T47D (cell line): ENCODE results near the gene CFHR4.
"Not testable (repeated sequence)": the region's sequence is repeated elsewhere in the genome, so short reads cannot be mapped to it uniquely, and the experiment has no call there.

Source experiments
- DNase-seq, 2 experiments: peaks; one replicate each; pipeline versions ENCODE4 v3.0.0 to v3.0.0-alpha.2; 2011 to 2012; ENCODE audit warnings: low read depth in 1 of 2, low spot score in 1 of 2
- JUND ChIP-seq: IDR thresholded peaks from 2 replicates; pipeline ENCODE4 v1.6.1; 2012; ENCODE audit warnings: low read depth
- in situ Hi-C: cut with HindIII; loops from 2 replicates; pipeline ENCODE4 v1.10.0; 2016; ENCODE audit warnings: low sequenced_read_pairs, low pct_unique_long_range_greater_than_20kb

Gene CFHR4

GRCh38 chr1:196896355-196896754 is 8.5 kb downstream of the CFHR4 start:
- in situ Hi-C loops = no loop called here
- no peak for TF ChIP-seq JUND
- no peak for DNase-seq

- TF ChIP-seq JUND = no peak
- in situ Hi-C loops = no loop called here
- no peak for DNase-seq
Measured at GRCh38 chr1:196897158-196897828, 9.4 kb downstream of the CFHR4 start.

- TF ChIP-seq JUND = no peak
- no peak for DNase-seq
- in situ Hi-C loops = no loop called here
Measured at GRCh38 chr1:196902344-196902743, 14.5 kb downstream of the CFHR4 start.

- peak in 1 of 2 experiments; percentile 40 for DNase-seq
- in situ Hi-C loops = no loop called here
- TF ChIP-seq JUND = no peak
Measured at GRCh38 chr1:196910215-196910614, 22.4 kb downstream of the CFHR4 start.

GRCh38 chr1:196912283-196912682 is 24.4 kb downstream of the CFHR4 start:
- in situ Hi-C loops, DNase-seq: not testable (repeated sequence)

GRCh38 chr1:196926839-196927238 is 39.0 kb downstream of the CFHR4 start:
- DNase-seq, in situ Hi-C loops: not testable (repeated sequence)

- DNase-seq, in situ Hi-C loops: not testable (repeated sequence)
Measured at GRCh38 chr1:196932853-196933252, 45.0 kb downstream of the CFHR4 start.

GRCh38 chr1:196933531-196934189 is 45.8 kb downstream of the CFHR4 start:
- TF ChIP-seq JUND = no peak
- no peak for DNase-seq
- in situ Hi-C loops = no loop called here

GRCh38 chr1:196941474-196941873 is 53.6 kb downstream of the CFHR4 start:
- DNase-seq, in situ Hi-C loops: not testable (repeated sequence)

GRCh38 chr1:196943568-196943967 is 55.7 kb downstream of the CFHR4 start, which contains the start of gene CFHR2:
CFHR2 (plus strand) TSS chr1:196943738; CDS start chr1:196943881, 143 bp downstream.
- DNase-seq, in situ Hi-C loops: not testable (repeated sequence)

- in situ Hi-C loops = no loop called here
- no peak for DNase-seq
- no peak for TF ChIP-seq JUND
Measured at GRCh38 chr1:196951711-196952394, 64.0 kb downstream of the CFHR4 start.

GRCh38 chr1:196954778-196955177 is 66.9 kb downstream of the CFHR4 start:
- no peak for DNase-seq
- in situ Hi-C loops = no loop called here
- no peak for TF ChIP-seq JUND

- in situ Hi-C loops = no loop called here
- DNase-seq = no peak
- TF ChIP-seq JUND = no peak
Measured at GRCh38 chr1:196955926-196956325, 68.1 kb downstream of the CFHR4 start.
